SU-DHL-6 (cell line): ENCODE measurements around the gene DISP1.

ENCODE experiments used
- EZH2phosphoT487 ChIP-seq: fragments of 200-600 bp; sonication (generic), shearing (Covaris generic); conservative IDR thresholded peaks from 2 replicates; pipeline ENCODE4 v1.6.1; 2018; ENCODE audit warnings: mild to moderate bottlenecking, antibody characterized with exemption, low read length, moderate library complexity, mixed read lengths
- TF ChIP-seq, protein P1 (sequence below): fragments of 200-600 bp; sonication (generic); IDR thresholded peaks from one replicate; pipeline ENCODE4 v1.5.1; 2017; ENCODE audit warnings: antibody characterized with exemption, mild to moderate bottlenecking, low read length, moderate library complexity; ENCODE audit not compliant: insufficient read depth, poor library complexity, severe bottlenecking

DNA sequence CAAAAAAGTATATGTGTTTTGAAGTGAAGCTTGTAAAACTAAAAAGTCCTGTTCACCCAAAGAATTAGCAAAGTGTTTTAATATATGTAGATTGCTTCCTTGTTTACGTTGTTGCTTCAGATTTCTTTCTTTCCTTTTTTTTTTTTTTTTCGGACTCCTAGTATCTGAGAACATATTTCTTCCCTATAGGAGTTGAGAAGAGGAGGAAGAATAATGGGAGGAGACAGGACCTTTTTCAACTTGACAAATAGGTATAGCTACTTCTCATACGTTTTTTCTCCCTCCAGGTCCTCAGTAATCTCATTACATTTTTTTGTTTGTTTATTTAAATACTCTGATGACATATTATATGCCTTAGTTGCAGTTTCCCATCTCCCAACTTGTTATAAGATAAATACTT is 8.9 kb downstream of the DISP1 start:
- TF ChIP-seq, protein P1, sequence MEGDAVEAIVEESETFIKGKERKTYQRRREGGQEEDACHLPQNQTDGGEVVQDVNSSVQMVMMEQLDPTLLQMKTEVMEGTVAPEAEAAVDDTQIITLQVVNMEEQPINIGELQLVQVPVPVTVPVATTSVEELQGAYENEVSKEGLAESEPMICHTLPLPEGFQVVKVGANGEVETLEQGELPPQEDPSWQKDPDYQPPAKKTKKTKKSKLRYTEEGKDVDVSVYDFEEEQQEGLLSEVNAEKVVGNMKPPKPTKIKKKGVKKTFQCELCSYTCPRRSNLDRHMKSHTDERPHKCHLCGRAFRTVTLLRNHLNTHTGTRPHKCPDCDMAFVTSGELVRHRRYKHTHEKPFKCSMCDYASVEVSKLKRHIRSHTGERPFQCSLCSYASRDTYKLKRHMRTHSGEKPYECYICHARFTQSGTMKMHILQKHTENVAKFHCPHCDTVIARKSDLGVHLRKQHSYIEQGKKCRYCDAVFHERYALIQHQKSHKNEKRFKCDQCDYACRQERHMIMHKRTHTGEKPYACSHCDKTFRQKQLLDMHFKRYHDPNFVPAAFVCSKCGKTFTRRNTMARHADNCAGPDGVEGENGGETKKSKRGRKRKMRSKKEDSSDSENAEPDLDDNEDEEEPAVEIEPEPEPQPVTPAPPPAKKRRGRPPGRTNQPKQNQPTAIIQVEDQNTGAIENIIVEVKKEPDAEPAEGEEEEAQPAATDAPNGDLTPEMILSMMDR: no peak
- no peak for TF ChIP-seq EZH2phosphoT487
